NCI-H2227 (cell line): ENCODE measurements around the gene F2.
A peak's percentile ranks its signal among the peaks of the same experiment; 100 is the strongest.
"Not testable (repeated sequence)": the region's sequence is repeated elsewhere in the genome, so short reads cannot be mapped to it uniquely, and the experiment has no call there.

Experiments used
- DNase-seq: peaks from one replicate; lab custom pipeline; 2025; ENCODE audit not compliant: unreplicated experiment; lab: John Stamatoyannopoulos, UW

Gene F2

DNA sequence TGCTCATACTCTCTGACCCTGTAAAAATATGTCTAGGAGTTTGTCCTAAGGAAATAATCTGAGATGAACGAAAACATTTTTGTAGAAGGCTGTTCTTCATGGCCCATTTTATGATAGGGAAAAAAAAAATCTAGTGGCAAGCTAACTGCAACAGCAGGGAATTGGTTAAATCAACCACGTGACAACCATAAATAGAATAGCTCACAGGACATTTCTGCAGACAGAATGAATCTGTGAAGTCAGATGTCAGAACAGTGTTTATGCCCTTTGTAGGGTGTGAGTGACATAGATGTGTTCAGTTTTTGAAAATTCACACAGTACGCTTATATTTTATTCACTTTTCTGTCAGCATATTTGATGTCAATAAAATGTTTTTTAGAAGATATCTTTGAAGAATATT, 34.6 kb upstream of the F2 start:
- no peak for DNase-seq

DNA sequence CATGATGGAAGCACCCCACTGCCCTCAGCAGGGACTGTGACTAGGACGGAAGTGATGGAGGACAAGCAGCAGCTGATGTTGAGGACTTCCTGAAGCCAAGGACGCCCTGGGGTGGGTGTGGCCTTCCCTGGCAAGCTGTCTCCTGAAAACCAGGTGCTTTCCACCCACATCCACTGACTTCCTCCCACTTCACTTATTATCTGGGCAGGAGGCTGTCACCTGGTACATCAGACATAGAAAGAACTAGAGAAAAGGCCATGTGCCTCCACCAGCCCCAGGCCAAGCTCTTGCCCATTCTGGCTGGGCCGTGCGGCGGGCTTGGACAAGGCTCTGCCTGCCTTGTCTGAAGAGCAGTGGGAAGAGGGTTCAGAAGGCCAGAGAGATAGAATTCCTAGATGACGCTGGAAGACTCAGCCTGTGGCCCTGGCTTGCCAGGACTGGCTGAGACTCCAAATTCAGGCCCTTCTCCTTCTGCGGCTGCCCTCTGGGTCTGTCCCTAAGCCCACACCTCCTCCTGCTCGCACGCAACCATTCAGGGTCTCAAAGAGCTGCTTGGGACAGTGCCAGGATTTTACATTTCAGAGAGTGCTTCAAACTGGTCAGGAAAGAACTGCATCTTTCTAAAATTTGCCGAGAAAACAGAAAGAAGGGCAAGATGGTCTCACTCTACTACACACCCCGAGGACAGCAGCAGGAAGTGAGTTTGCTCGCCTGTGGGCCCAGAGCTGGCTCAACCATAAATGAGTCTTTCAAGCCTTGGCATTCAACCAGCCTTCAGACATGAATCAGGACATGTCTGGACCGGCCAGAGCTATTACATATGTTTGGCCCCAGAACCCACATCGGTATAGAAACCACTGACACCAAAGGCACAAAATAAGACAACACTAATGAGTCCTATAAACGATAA, 31.9 kb upstream of the F2 start:
- DNase-seq: no peak

DNA sequence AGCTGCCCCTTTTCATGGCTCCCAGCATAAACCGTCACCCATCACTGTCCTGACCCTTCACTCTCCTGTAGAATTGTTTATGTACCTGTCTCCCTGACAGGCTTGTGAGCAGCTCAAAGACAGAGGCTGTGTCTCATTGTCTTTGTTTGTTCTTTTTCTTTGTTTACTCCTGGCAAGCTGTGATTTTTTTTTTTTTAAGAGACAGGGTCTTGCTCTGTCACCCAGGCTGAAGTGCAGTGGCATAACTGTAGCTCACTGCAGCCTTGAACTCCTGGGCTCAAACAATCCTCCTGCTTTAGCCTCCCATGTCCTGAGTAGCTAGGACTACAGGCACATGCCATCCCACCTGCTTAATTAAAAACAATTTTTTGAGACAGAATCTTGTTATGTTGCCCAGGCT, 28.3 kb upstream of the F2 start:
- no peak for DNase-seq

GRCh38 chr11:46692450-46692849, 26.6 kb upstream of the F2 start:
- no peak for DNase-seq

DNA sequence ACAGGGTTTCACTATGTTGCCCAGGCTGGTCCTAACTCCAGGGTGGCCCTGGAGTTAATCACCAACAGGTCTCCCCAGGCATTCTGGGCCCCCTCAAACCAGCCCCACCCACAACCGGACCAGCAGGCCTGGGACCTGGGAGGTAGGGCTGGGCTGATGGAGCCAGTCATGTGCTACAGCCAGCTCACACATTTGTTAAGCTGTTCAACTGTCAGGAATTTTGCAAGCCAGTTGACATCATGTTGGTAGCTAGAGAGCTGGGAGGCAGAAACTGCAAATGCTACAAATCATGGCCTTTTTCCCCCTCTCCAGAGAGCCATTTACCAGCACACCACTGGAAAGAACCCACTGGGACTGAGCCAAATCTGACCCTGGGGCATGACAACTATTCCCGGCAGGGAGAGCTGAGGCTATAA, 25.4 kb upstream of the F2 start:
- DNase-seq: no peak

- no peak for DNase-seq
These were observed 24.9 kb upstream of the F2 start for GRCh38 chr11:46694072-46694471.

DNA sequence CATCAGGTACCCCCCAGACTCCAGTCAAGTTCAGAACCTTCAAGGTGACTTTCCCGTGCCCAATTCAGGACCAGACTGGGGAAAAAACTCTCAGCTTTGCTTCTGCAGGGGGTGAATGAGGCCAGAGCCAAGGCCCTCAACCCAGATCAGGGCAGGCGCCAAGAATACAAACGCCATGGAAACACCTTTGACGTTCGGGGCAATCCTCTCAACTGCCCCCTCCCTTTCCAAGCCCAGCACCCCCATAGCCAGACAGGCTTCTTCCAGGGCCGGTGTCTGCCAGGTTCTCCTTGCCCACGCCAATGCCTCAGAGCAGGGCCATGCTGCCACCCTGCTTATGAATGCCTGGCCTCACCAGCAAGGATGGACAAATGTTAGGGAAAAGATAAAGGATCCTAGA, 24.4 kb upstream of the F2 start:
- no peak for DNase-seq

DNA sequence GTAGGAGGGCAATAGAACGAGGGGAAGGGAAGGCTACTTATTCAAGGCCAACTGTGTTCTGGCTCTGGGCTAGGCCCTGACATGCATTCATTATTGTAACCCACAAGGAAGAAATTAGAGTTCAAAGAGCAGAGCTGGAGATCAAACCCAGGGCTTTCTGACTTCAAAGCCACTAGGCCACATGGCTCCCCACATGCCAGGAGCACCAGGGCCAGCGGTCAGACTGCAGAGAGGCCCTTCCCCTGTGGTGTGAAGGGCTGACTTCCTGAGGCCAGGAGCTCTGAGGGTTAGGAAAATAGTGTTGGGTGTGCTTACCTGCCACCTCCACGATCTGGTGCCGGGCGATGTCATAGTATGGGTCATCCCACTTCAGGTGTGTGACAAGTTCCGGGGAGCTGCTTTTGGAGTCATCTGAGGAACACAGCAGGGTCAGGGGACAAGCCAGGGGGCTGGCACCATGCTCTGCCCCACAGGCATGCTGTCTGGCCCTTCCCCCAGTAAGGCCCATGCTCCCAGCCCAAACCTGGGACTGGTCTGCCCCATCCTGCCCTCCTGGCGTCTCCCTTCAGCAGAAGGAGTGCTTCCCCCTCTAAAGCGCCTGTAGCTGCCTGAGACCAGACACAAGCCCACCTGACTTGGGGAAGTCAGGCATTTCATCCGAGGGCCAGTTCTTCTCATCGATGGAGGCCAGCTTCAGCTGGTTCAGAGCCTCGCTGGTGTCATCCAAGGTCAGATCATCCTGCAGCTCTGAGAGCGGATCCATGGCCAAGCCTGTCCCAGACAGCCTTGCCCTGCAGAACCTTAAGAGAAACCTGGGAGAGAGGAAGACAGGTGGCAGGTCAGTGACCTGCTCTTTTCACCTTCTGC, 23.4 kb upstream of the F2 start:
- DNase-seq: no peak

- DNase-seq: no peak
These were observed 22.8 kb upstream of the F2 start for GRCh38 chr11:46696212-46696558.

DNA sequence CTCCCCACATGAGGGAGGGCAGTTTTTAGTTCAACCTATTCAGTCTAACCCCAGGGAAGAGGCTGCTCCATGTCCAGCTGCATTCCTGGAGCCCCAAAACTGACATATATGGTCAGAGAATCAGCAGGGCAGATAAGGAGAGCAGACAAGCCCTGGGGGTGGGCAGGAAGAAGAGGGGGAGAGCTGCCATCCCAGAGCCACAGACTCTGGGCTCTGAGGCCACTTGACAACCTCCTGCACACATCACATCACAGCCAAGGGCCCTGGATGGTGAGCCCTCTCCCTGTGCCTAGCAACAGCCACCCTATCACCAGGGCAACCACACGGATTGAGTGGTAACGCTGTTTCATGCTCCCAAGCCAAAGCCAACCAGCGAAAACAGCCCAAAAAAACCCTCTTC, 21.7 kb upstream of the F2 start:
- no peak for DNase-seq

DNA sequence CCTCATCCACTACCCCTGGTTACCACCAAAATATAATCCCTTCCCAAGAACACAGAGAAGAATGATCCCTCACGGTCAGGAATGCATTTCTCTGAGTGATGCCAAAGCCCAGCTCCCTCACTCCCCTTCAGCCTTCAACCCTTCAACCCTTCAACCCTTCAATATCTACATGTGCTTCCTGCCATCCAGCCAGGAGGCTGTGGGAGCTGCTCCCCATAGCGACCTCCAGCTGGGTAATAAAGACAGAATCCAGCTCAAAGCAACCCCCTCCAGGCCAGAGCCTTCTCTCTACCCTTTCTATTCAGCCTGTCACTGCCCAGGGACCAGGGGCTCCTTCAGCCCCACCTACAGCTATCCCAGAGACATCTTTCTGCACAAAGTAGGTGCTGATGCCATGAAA, 21.3 kb upstream of the F2 start:
- DNase-seq: no peak

- DNase-seq: no peak
These were observed 20.4 kb upstream of the F2 start for GRCh38 chr11:46698597-46698996.

- peak; percentile 99 for DNase-seq
These were observed 18.6 kb upstream of the F2 start, which contains the start of the genes ARHGAP1 and ZNF408 for GRCh38 chr11:46700241-46701077. TSS of gene ARHGAP1 (minus strand) at chr11:46700619. CDS start at chr11:46696107, 4,512 bp downstream. TSS of gene ZNF408 (plus strand) at chr11:46701031. CDS start at chr11:46701048, 17 bp downstream.

- no peak for DNase-seq
These were observed 17.8 kb upstream of the F2 start for GRCh38 chr11:46701078-46701654.

GRCh38 chr11:46705070-46705688, 13.8 kb upstream of the F2 start:
- DNase-seq: no peak

GRCh38 chr11:46706886-46707285, 12.1 kb upstream of the F2 start:
- DNase-seq: no peak

GRCh38 chr11:46709351-46709750, 9.7 kb upstream of the F2 start:
- not testable (repeated sequence) for DNase-seq

- no peak for DNase-seq
These were observed 8.2 kb upstream of the F2 start for GRCh38 chr11:46710821-46711269.

DNA sequence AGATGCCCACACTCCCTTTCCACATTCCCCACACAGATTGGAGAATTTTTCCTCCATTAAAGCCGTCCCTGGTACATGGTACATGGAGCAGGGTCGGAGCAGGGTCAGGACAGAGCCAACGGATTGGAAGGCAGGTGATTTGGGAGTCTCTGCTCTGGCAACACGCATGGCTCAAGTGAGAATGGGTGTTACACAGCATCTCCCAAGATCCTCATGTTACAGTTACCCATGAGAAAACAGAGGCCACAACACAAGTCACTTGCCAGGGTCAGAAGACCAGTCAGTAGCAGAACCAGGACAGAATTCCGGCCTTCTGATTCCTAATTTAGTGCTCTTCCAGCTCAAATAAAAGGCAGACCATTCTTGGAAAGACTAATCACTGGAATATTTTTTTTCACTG, 7.7 kb upstream of the F2 start:
- DNase-seq: no peak

DNA sequence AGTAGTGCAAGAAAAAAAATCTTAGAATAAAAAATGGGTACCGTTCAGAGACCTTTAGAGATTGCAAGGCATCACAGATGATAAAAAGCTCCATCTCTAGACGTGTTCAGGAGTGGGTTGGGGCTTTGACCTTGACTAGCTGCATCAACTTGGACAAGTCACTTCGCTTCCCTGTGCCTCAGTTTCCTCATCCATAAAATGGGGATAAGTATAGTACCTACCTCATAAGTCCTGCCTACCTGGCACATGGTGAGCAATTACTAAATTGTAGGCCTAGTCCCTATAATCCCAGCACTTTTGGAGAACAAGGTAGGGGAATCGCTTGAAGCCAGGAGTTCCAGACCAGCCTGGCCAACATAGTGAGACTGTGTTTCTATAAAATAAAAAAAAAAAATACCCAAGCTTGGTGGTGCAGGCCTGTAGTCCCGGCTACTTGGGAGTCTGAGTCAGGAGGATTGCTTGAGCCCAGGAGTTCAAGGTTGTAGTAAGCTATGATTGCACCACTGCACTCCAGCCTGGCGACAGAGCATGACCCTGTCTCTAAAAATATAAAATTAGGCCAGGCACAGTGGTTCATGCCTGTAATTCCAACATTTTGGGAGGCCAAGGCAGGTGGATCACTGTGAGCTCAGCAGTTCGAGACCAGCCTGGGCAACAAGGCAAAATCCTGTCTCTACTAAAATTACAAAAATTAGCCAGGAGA, 6.0 kb upstream of the F2 start:
- DNase-seq: no peak
